Measurements from ENCODE around the gene AOC1.

Gene AOC1

DNA sequence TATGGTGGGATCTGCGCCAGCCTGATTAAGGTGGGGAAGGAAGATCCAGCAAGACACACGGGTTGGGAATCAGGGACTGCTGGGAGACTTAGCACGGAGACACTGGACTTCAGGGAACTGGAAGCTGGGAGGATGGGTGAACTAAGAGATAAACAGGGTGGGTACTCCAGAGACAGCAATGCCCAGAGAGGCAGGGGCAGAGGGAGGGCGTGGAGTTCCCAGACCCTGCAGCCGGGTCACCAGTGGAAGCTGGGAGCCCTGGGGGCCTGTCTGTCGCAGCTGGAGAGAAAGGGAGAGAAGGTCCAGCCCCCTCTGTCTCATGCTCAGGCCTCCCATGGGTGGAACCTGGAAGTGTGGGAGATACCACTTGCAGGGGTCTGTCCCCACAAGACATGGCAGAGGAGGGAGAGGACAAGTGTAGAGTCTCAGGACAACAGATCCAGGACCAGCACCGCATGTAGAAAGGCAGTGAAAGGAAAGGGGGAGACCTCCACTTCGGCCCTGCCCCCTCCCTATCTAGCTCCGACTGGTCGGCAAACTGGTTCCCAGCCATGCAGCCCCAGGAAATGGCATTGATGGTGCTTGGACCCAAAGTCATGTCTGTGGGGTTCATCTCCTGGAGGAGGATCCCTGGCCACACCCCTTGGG lies 44.4 kb downstream of the AOC1 start:
- Histone ChIP-seq H3K9ac (ENCODE audit: low read depth in 1 of 2, low read length in 2 of 2) (no peak overlapping the region), H3K36me3 (ENCODE audit: control insufficient read depth in 2 of 2, insufficient read depth in 2 of 2, low read length in 2 of 2) (no peaks in the 10 kb centered on the region), H3K4me1 (ENCODE audit: control insufficient read depth in 2 of 2, insufficient read depth in 2 of 2, low read length in 2 of 2) (peaks cover 24% of the 10 kb centered on the region in 2 donors), H3K9me3 (ENCODE audit: control insufficient read depth in 2 of 2, low read length in 2 of 2) (no peaks in the 10 kb centered on the region), H3K27me3 (ENCODE audit: control insufficient read depth in 2 of 2, insufficient read depth in 2 of 2, low read length in 2 of 2) (peaks cover 0 to 4% of the 10 kb centered on the region in 2 donors), H3K4me3 (ENCODE audit: low read length in 2 of 2) (no peak overlapping the region), H3K27ac (ENCODE audit: low read depth in 2 of 2, low read length in 2 of 2) (peak overlapping the region in 1 of 2 donors; percentile 73)

DNA sequence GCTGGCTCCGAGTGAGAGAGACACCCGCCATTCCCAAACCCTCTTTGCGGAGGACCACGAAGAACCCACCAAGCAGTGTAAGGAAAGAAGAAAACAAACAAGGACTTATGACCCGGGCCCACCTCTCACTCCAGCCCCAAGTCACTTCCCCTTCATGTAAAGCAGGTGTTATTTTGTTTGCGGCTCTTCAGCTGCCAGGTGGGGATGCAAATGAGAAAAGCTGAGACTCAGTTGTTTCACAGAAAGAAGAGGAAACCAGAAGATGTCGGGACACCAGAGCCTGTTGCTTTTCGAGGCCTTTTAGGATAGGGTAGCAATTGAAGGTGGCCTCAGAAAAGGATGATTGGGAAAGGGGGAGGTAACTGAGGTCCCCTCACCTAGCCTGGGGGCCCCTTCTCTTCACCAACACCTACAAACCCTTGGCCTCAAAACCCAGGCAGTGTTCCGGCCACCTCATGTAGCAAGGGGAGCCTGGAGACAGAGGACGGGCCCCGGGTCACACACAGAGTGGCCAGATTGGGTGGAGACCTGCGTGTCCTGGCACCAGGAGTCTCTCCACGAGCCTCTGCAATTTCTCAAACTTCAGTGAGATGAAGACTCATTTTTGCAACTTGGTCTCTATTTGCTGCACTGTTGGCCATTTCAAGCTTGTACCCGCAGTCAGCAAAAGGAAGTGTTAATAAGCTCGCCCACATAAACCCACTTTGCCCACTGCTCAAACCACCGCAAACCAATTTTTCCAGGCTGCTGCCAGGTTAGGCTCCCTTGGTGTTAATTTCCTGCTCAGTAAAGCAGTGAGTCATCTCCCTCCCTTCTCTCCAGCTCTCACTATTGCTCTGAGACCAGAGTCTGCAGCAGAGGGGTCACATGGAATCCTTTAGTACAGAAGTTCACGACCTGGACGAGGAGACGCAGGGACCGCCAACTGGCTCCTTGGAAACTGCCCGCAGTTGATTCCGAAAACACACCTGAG lies 45.5 kb downstream of the AOC1 start:
- Histone ChIP-seq H3K9ac (ENCODE audit: low read depth in 1 of 2, low read length in 2 of 2) (no peak overlapping the region), H3K9me3 (ENCODE audit: control insufficient read depth in 2 of 2, low read length in 2 of 2) (no peaks in the 10 kb centered on the region), H3K4me3 (ENCODE audit: low read length in 2 of 2) (no peak overlapping the region), H3K27me3 (ENCODE audit: control insufficient read depth in 2 of 2, insufficient read depth in 2 of 2, low read length in 2 of 2) (peaks cover 0 to 4% of the 10 kb centered on the region in 2 donors), H3K27ac (ENCODE audit: low read depth in 2 of 2, low read length in 2 of 2) (peak overlapping the region; percentile 35 to 73), H3K36me3 (ENCODE audit: control insufficient read depth in 2 of 2, insufficient read depth in 2 of 2, low read length in 2 of 2) (no peaks in the 10 kb centered on the region), H3K4me1 (ENCODE audit: control insufficient read depth in 2 of 2, insufficient read depth in 2 of 2, low read length in 2 of 2) (peaks cover 30 to 33% of the 10 kb centered on the region in 2 donors)

DNA sequence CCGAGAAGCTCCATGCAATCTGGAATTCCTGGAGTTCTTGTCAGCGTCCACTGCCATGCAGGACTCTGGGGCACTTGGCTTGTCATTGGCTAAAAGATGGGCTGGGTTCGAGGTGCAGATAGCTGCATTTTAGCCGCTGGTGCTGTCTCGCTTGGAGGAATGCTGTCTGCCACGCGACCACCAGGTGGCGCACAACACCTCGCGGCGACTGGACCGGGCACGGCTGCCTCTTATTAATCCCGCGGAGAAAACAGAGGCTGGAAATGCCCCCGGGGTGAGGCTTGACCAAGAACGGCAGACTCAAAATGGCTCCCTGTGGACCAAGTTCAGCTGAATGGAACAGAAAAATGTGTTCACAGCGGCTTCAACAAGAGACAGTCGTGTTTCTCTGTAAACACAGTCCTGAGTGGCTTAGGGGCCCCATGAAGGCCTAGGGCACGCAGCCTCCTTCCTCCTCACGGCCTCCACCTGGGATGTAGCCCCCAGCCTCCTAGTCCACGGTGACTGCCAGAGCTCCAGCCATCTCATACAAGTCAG lies 46.2 kb downstream of the AOC1 start:
- Histone ChIP-seq H3K4me3 (ENCODE audit: low read length in 2 of 2) (peak overlapping the region in 1 of 2 donors; percentile 9), H3K27ac (ENCODE audit: low read depth in 2 of 2, low read length in 2 of 2) (peak overlapping the region in 1 of 2 donors; percentile 35), H3K4me1 (ENCODE audit: control insufficient read depth in 2 of 2, insufficient read depth in 2 of 2, low read length in 2 of 2) (peaks cover 36 to 38% of the 10 kb centered on the region in 2 donors), H3K27me3 (ENCODE audit: control insufficient read depth in 2 of 2, insufficient read depth in 2 of 2, low read length in 2 of 2) (peaks cover 0 to 4% of the 10 kb centered on the region in 2 donors), H3K9me3 (ENCODE audit: control insufficient read depth in 2 of 2, low read length in 2 of 2) (no peaks in the 10 kb centered on the region), H3K36me3 (ENCODE audit: control insufficient read depth in 2 of 2, insufficient read depth in 2 of 2, low read length in 2 of 2) (no peaks in the 10 kb centered on the region), H3K9ac (ENCODE audit: low read depth in 1 of 2, low read length in 2 of 2) (no peak overlapping the region)

DNA sequence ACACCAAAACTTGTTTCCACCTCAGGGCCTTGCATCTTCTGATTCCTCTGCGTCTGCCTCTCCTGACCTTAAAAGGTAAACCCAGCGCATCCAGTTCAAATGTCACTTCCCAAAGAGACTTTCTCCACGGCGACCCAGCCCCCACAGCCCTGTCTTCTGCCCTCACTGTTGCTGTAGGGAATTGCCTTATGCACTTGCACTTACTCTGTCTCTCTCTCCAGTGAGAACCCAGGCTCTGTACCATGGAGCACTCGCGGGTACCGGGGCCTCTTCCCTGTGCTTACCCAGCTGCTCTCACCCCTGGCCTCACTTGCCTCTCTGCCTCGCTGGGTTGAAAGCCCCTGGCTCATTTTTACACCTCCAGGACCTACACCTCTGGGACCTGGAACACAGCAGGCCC lies 48.4 kb downstream of the AOC1 start:
- Histone ChIP-seq H3K36me3 (ENCODE audit: control insufficient read depth in 2 of 2, insufficient read depth in 2 of 2, low read length in 2 of 2) (no peaks in the 10 kb centered on the region), H3K27ac (ENCODE audit: low read depth in 2 of 2, low read length in 2 of 2) (peak overlapping the region; percentile 77 to 86), H3K9me3 (ENCODE audit: control insufficient read depth in 2 of 2, low read length in 2 of 2) (no peaks in the 10 kb centered on the region), H3K9ac (ENCODE audit: low read depth in 1 of 2, low read length in 2 of 2) (peak overlapping the region; percentile 24 to 33), H3K4me1 (ENCODE audit: control insufficient read depth in 2 of 2, insufficient read depth in 2 of 2, low read length in 2 of 2) (peaks cover 44 to 47% of the 10 kb centered on the region in 2 donors), H3K27me3 (ENCODE audit: control insufficient read depth in 2 of 2, insufficient read depth in 2 of 2, low read length in 2 of 2) (peaks cover 0 to 4% of the 10 kb centered on the region in 2 donors), H3K4me3 (ENCODE audit: low read length in 2 of 2) (no peak overlapping the region)

DNA sequence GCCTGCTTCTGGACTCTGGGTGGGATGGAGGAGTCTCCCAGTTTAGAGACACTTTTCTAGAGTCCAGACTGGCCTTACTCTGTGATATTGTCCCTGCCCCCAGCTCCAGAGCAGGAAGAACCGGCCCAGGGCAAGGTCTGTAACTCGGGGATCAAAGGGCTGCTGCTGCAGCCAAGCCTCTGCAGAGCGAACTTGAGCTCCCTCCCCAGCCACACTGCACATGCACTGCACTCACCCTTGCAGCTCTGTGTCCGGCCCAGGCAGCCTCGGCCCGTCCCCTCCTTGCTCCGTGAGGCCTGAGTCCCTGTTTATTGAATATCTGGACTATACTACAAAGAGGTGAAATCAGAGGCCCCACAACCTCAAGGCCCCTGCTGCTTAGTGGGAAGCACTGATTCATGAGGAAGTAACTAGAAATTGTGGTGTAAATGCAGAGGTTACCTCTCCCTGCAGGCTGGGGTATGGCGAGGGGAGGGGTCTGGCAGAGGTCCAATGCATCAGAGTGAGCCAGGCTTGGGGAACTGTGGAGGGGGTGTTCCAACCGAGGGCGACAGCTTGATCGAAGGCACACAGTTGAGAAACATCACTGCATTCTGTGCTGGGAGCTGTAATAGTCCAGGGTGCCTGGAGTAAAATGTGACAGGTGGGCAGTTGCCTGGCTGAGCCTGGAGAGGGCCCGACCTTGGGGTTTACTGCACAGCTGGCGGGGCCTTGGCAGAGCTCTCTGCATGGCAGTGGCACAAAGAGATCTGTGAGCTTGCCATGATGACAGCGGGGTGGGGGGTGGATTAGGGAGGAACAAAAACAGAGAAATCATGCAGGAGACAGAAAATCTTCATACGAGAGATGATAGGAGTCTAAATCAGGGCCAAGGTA lies 49.1 kb downstream of the AOC1 start:
- Histone ChIP-seq H3K27ac (ENCODE audit: low read depth in 2 of 2, low read length in 2 of 2) (peak overlapping the region; percentile 77 to 86), H3K4me3 (ENCODE audit: low read length in 2 of 2) (peak overlapping the region in 1 of 2 donors; percentile 48), H3K9me3 (ENCODE audit: control insufficient read depth in 2 of 2, low read length in 2 of 2) (no peaks in the 10 kb centered on the region), H3K4me1 (ENCODE audit: control insufficient read depth in 2 of 2, insufficient read depth in 2 of 2, low read length in 2 of 2) (peaks cover 44 to 47% of the 10 kb centered on the region in 2 donors), H3K36me3 (ENCODE audit: control insufficient read depth in 2 of 2, insufficient read depth in 2 of 2, low read length in 2 of 2) (no peaks in the 10 kb centered on the region), H3K9ac (ENCODE audit: low read depth in 1 of 2, low read length in 2 of 2) (peak overlapping the region; percentile 33 to 60), H3K27me3 (ENCODE audit: control insufficient read depth in 2 of 2, insufficient read depth in 2 of 2, low read length in 2 of 2) (peaks cover 0 to 4% of the 10 kb centered on the region in 2 donors)

DNA sequence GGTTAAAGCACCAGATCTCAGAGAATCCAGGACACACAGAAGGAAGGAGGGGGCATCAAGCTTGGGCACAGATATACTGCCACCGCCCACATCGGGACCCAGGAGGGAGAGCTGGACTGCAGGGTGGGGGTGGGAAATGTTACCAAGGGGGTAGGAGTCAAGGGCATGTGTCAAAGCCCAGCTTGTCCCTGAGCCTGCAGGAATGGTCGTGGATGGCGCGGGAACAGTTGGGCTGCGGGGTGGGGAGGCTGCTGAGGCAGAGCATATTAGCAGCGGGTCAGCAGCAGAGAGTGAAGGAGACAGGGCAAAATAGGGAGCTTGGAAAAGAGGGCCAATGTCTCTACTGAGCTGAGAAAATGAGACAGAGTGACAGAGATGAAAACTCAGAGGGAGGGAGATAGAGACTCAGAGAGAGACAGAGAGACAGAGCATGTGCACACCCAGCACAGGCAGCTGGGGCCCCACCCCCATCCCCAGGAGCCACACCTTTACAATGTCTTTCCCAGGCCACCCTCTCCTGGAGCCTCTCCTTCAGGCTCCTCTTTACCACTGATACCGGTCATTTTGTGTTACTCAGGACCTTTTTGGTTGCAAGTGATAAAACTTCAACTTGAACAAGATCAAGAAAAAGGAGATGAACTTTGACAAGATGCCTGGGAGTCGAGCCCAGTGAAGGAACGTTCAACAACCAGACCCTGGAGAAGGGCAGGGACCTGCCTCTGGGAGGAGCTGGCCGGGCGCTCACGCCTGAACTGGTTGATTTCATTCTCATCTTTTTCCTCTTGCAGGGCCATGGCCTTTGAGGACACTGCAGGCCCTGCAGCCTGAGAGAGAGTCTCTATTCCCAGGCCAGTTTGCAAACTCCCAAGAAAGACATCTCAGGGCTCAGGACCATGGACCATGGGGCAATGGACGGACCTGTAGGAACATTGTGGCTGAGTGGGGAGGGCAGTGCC lies 50.0 kb downstream of the AOC1 start:
- Histone ChIP-seq H3K9me3 (ENCODE audit: control insufficient read depth in 2 of 2, low read length in 2 of 2) (no peaks in the 10 kb centered on the region), H3K9ac (ENCODE audit: low read depth in 1 of 2, low read length in 2 of 2) (peak overlapping the region; percentile 33 to 60), H3K4me3 (ENCODE audit: low read length in 2 of 2) (peak overlapping the region in 1 of 2 donors; percentile 5), H3K36me3 (ENCODE audit: control insufficient read depth in 2 of 2, insufficient read depth in 2 of 2, low read length in 2 of 2) (no peaks in the 10 kb centered on the region), H3K27ac (ENCODE audit: low read depth in 2 of 2, low read length in 2 of 2) (peak overlapping the region; percentile 77 to 86), H3K4me1 (ENCODE audit: control insufficient read depth in 2 of 2, insufficient read depth in 2 of 2, low read length in 2 of 2) (peaks cover 41 to 47% of the 10 kb centered on the region in 2 donors), H3K27me3 (ENCODE audit: control insufficient read depth in 2 of 2, insufficient read depth in 2 of 2, low read length in 2 of 2) (peaks cover 0 to 4% of the 10 kb centered on the region in 2 donors)

DNA sequence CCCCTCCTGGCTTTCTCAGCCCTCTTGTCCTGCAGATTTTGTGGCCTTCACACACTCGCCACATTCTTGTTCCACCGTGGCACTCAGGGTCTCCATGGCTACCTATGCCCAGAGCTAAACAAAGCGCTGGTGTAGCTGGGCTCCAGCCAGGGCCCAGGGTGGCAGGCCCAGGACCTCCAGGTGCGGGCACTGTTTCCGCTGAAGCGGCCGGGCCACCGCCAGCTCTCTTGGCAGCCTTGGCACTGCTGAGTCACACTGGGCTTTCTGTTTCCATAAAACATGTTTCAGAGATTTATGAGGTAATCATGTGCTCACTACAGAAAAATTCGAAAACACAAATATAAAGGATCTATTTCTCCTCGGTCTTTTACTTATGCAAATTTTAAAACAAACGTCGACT lies 51.3 kb downstream of the AOC1 start:
- no peaks in the 10 kb centered on the region for H3K36me3 ChIP-seq (ENCODE audit: control insufficient read depth in 2 of 2, insufficient read depth in 2 of 2, low read length in 2 of 2)
- peaks cover 38 to 43% of the 10 kb centered on the region in 2 donors for H3K4me1 ChIP-seq (ENCODE audit: control insufficient read depth in 2 of 2, insufficient read depth in 2 of 2, low read length in 2 of 2)
- H3K4me3 ChIP-seq (ENCODE audit: low read length in 2 of 2), result no peak overlapping the region
- H3K27me3 ChIP-seq (ENCODE audit: control insufficient read depth in 2 of 2, insufficient read depth in 2 of 2, low read length in 2 of 2), result no peaks in the 10 kb centered on the region
- no peaks in the 10 kb centered on the region for H3K9me3 ChIP-seq (ENCODE audit: control insufficient read depth in 2 of 2, low read length in 2 of 2)
- peak overlapping the region in 1 of 2 donors; percentile 20 for H3K9ac ChIP-seq (ENCODE audit: low read depth in 1 of 2, low read length in 2 of 2)
- H3K27ac ChIP-seq (ENCODE audit: low read depth in 2 of 2, low read length in 2 of 2), result peak overlapping the region; percentile 48 to 63

DNA sequence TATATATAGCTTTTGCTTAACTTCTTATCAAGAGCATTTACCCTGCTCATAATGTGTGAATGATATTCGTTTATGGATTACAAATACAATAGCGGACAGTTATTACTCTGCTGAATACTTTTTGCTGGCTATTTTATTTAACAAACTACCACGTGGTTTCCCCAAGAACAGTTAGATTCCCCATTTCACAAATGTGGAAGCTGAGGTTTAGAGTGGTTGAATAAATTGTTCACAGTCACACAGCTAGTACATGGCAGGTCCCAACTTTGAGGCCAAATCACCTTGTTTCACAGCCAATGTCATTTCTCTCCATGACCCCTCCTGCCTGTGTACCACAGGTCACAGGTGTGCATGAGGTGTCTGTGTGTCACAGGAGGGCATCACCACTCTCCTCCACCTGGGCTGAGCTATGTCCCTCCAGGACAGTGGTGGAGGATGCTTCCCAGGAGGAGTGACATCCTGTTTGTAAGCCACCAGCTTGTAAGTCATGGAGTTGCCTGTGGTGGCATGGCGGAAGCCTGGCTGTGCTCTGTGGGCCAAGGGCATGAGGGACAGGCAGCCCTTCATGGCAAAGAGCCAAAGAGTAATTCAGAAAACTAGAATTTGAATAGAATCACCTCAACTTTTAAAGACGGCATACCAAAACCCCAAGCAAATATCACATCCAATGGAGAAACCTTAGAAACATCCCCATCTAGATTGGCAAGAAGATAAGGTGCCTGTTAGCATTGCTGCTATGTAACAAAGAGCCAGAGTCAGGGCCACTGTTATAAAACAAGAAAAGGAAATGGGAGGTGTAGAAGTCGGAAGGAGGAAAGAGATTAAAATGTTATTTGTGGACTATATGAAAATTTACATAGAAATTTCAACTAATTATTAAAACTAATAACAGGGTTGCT lies 51.9 kb downstream of the AOC1 start:
- Histone ChIP-seq H3K27me3 (ENCODE audit: control insufficient read depth in 2 of 2, insufficient read depth in 2 of 2, low read length in 2 of 2) (peaks cover 0 to 3% of the 10 kb centered on the region in 2 donors), H3K36me3 (ENCODE audit: control insufficient read depth in 2 of 2, insufficient read depth in 2 of 2, low read length in 2 of 2) (no peaks in the 10 kb centered on the region), H3K9me3 (ENCODE audit: control insufficient read depth in 2 of 2, low read length in 2 of 2) (no peaks in the 10 kb centered on the region), H3K4me3 (ENCODE audit: low read length in 2 of 2) (no peak overlapping the region), H3K9ac (ENCODE audit: low read depth in 1 of 2, low read length in 2 of 2) (no peak overlapping the region), H3K4me1 (ENCODE audit: control insufficient read depth in 2 of 2, insufficient read depth in 2 of 2, low read length in 2 of 2) (peaks cover 32 to 42% of the 10 kb centered on the region in 2 donors), H3K27ac (ENCODE audit: low read depth in 2 of 2, low read length in 2 of 2) (peak overlapping the region in 1 of 2 donors; percentile 35)

All from mucosa of rectum (tissue), 2 donors.